ENCODE data around the gene JAM3. TPM values are rescaled to one million over a fixed set of nuclear protein-coding genes. Genes with fewer than 3 reads are reported as not detected.

JAM3 gene
- 10 to 100 TPM; 10.9 to 14.7 (median 12.1) TPM for total RNA-seq

GRCh38 chr11:134068829-134069425, at the start of gene JAM3:
JAM3 (plus strand) TSS chr11:134069072; CDS start chr11:134069084, 12 bp downstream.
- H3K27me3 ChIP-seq, result peaks cover 9% of the 10 kb centered on the region
- WGBS, result 0% methylated on average over 22 of the region's 57 CpGs
- peak; percentile 91 to 93 for DNase-seq (ENCODE audit: low spot score in 2 of 2)
- H3K4me1 ChIP-seq, result peaks cover 17% of the 10 kb centered on the region
- no peak for TF ChIP-seq EP300 (IDR thresholded peaks at IDR 0.05)
- TF ChIP-seq POLR2AphosphoS5 (IDR thresholded peaks at IDR 0.05), result peak in 1 of 3 donors; percentile 26
- peak within 1 kb of the TSS; percentile 69 for H3K4me3 ChIP-seq
- H3K36me3 ChIP-seq, result no peaks in the 10 kb centered on the region
- peak within 1 kb of the TSS; percentile 74 for H3K27ac ChIP-seq
- H3K9me3 ChIP-seq, result no peaks in the 10 kb centered on the region

- H3K36me3 ChIP-seq, result no peaks in the 10 kb centered on the region
- peaks cover 4% of the 10 kb centered on the region for H3K4me1 ChIP-seq
- peaks cover 49% of the 10 kb centered on the region for H3K27me3 ChIP-seq
- TF ChIP-seq POLR2AphosphoS5 (IDR thresholded peaks at IDR 0.05) (no peak), EP300 (IDR thresholded peaks at IDR 0.05) (no peak), POLR2A (IDR thresholded peaks at IDR 0.05) (no peak)
- TF ChIP-seq, protein P1, sequence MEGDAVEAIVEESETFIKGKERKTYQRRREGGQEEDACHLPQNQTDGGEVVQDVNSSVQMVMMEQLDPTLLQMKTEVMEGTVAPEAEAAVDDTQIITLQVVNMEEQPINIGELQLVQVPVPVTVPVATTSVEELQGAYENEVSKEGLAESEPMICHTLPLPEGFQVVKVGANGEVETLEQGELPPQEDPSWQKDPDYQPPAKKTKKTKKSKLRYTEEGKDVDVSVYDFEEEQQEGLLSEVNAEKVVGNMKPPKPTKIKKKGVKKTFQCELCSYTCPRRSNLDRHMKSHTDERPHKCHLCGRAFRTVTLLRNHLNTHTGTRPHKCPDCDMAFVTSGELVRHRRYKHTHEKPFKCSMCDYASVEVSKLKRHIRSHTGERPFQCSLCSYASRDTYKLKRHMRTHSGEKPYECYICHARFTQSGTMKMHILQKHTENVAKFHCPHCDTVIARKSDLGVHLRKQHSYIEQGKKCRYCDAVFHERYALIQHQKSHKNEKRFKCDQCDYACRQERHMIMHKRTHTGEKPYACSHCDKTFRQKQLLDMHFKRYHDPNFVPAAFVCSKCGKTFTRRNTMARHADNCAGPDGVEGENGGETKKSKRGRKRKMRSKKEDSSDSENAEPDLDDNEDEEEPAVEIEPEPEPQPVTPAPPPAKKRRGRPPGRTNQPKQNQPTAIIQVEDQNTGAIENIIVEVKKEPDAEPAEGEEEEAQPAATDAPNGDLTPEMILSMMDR (IDR thresholded peaks at IDR 0.05), result no peak
- 73% methylated on average over 7 of the region's 7 CpGs for WGBS
- no peak overlapping the region for H3K27ac ChIP-seq
- no peak for DNase-seq (ENCODE audit: low spot score in 2 of 2)
- no peaks in the 10 kb centered on the region for H3K9me3 ChIP-seq
- no peak overlapping the region for H3K4me3 ChIP-seq
Observed at GRCh38 chr11:134019500-134019899, 49.4 kb upstream of the JAM3 start.

DNA sequence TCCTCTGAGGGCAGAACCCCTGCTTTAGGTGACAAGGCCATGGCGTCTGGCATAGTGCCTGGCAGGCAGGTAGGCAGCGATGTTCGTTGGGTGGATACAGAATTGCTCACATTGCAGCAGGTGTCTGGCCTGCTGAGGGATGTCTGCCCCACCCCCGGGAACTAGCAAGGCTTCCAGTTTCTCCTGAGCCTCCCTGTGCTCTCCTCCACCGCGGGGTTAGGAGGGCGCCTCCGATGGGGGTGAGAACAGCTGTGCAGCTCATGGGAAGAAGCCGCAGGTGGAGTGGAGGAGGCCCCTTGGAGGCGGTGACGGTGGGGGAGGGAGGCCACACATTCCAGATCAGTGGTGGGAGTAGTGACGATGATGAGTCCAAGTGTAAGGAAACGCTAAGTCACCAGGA, 48.3 kb upstream of the JAM3 start:
- no peak for DNase-seq (ENCODE audit: low spot score in 2 of 2)
- Histone ChIP-seq H3K4me3 (no peak overlapping the region), H3K4me1 (peaks cover 7% of the 10 kb centered on the region), H3K27ac (no peak overlapping the region), H3K36me3 (no peaks in the 10 kb centered on the region), H3K9me3 (no peaks in the 10 kb centered on the region), H3K27me3 (peaks cover 53% of the 10 kb centered on the region)
- 74% methylated on average over 13 of the region's 13 CpGs for WGBS
- TF ChIP-seq, protein P1 (IDR thresholded peaks at IDR 0.05), result no peak
- TF ChIP-seq POLR2AphosphoS5 (IDR thresholded peaks at IDR 0.05) (no peak), POLR2A (IDR thresholded peaks at IDR 0.05) (no peak), EP300 (IDR thresholded peaks at IDR 0.05) (no peak)

- H3K4me3 ChIP-seq, result no peak overlapping the region
- H3K4me1 ChIP-seq, result peaks cover 12% of the 10 kb centered on the region
- DNase-seq (ENCODE audit: low spot score in 2 of 2), result no peak
- no peaks in the 10 kb centered on the region for H3K9me3 ChIP-seq
- H3K27ac ChIP-seq, result no peak overlapping the region
- no peaks in the 10 kb centered on the region for H3K36me3 ChIP-seq
- 90% methylated on average over 5 of the region's 7 CpGs for WGBS
- no peak for TF ChIP-seq EP300 (IDR thresholded peaks at IDR 0.05)
- TF ChIP-seq POLR2AphosphoS5 (IDR thresholded peaks at IDR 0.05), result no peak
- TF ChIP-seq POLR2A (IDR thresholded peaks at IDR 0.05), result no peak
- TF ChIP-seq, protein P1 (IDR thresholded peaks at IDR 0.05), result no peak
- peaks cover 53% of the 10 kb centered on the region for H3K27me3 ChIP-seq
Observed at GRCh38 chr11:134021326-134021725, 47.5 kb upstream of the JAM3 start.

GRCh38 chr11:134022748-134023147, 46.1 kb upstream of the JAM3 start:
- Histone ChIP-seq H3K27ac (no peak overlapping the region), H3K9me3 (no peaks in the 10 kb centered on the region), H3K27me3 (peaks cover 45% of the 10 kb centered on the region), H3K36me3 (no peaks in the 10 kb centered on the region), H3K4me3 (no peak overlapping the region), H3K4me1 (peaks cover 12% of the 10 kb centered on the region)
- 67% methylated on average over 9 of the region's 9 CpGs for WGBS
- TF ChIP-seq EP300 (IDR thresholded peaks at IDR 0.05) (no peak), POLR2AphosphoS5 (IDR thresholded peaks at IDR 0.05) (no peak), POLR2A (IDR thresholded peaks at IDR 0.05) (no peak)
- TF ChIP-seq, protein P1 (IDR thresholded peaks at IDR 0.05), result no peak
- no peak for DNase-seq (ENCODE audit: low spot score in 2 of 2)

All from suprapubic skin (tissue), 4 donors.